Inflammatory macrophage (primary cell): ENCODE data around the gene GRK2.

ENCODE experiments used
- DNase-seq, 2 donors: peaks; one replicate each; pipeline ENCODE4 v3.0.0-alpha.2; 2020 to 2022

GRK2 gene

DNA sequence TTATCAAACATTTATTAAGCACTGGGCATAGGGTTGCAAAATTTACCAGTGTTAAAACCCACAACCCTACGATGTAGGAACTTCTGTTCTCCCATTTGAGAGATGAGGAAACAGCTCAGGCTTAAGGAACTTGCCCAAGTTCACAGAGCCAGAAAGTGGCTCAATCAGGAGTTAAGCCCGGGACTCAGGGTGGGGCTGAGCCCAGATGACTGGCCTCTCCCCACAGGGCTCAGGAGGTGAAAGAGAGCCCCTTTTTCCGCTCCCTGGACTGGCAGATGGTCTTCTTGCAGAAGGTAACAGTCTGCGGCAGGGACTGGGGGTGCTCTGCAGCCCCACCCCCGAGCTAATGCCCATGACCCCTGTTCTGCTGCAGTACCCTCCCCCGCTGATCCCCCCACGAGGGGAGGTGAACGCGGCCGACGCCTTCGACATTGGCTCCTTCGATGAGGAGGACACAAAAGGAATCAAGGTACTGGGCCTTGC, 17.2 kb downstream of the GRK2 start:
- DNase-seq, result peak; percentile 96 to 98

DNA sequence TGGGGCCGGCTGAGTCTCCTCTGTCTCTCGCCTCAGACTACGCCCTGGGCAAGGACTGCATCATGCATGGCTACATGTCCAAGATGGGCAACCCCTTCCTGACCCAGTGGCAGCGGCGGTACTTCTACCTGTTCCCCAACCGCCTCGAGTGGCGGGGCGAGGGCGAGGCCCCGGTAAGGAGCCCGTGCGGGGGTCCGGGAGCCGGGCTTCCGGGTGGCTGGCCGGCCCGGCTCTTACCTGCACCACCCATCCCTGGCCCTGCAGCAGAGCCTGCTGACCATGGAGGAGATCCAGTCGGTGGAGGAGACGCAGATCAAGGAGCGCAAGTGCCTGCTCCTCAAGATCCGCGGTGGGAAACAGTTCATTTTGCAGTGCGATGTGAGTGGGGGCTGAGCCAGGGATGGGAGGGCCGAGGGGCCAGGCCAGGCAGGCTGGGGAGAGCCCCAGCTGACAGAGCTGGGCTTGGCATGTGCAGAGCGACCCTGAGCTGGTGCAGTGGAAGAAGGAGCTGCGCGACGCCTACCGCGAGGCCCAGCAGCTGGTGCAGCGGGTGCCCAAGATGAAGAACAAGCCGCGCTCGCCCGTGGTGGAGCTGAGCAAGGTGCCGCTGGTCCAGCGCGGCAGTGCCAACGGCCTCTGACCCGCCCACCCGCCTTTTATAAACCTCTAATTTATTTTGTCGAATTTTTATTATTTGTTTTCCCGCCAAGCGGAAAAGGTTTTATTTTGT, 18.7 kb downstream of the GRK2 start:
- DNase-seq, result no peak

DNA sequence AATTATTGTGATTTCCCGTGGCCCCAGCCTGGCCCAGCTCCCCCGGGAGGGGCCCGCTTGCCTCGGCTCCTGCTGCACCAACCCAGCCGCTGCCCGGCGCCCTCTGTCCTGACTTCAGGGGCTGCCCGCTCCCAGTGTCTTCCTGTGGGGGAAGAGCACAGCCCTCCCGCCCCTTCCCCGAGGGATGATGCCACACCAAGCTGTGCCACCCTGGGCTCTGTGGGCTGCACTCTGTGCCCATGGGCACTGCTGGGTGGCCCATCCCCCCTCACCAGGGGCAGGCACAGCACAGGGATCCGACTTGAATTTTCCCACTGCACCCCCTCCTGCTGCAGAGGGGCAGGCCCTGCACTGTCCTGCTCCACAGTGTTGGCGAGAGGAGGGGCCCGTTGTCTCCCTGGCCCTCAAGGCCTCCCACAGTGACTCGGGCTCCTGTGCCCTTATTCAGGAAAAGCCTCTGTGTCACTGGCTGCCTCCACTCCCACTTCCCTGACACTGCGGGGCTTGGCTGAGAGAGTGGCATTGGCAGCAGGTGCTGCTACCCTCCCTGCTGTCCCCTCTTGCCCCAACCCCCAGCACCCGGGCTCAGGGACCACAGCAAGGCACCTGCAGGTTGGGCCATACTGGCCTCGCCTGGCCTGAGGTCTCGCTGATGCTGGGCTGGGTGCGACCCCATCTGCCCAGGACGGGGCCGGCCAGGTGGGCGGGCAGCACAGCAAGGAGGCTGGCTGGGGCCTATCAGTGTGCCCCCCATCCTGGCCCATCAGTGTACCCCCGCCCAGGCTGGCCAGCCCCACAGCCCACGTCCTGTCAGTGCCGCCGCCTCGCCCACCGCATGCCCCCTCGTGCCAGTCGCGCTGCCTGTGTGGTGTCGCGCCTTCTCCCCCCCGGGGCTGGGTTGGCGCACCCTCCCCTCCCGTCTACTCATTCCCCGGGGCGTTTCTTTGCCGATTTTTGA, 19.5 kb downstream of the GRK2 start:
- DNase-seq, result peak; percentile 31 to 49

DNA sequence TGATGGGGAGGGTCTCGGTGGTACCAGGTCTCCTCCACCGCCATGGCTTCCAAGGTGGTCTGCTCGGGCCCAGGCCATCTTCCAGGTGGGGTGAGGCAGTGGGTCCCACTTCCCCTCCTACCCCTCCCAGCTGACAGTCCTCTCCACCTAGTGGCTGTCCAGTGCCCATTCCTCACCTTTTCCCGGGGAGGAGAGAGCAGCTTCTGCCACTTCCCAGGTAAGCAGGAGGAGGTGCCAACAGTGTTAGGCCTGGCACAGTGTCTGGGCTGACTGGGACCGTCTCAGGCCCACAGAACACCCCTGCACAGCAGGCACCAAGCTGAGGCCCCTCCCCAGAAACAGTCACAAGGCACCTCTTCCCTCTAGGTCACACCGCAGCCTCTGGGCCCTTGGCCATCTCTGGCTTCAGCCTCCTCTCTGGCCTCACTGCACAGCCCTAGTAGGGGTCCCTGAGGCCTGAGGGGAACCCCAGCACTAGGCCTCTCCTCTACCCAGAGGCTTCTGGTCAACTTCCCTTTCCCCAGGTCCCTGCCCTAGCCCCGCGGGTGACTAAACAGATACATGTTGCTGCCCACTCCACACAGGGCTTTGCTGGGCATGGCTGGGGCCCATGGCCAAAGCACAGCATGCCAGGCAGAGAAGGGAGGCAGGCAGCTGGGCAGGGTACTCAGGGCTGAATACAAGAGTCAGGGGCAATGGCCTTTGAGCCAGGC, 20.5 kb downstream of the GRK2 start:
- peak; percentile 81 to 87 for DNase-seq

DNA sequence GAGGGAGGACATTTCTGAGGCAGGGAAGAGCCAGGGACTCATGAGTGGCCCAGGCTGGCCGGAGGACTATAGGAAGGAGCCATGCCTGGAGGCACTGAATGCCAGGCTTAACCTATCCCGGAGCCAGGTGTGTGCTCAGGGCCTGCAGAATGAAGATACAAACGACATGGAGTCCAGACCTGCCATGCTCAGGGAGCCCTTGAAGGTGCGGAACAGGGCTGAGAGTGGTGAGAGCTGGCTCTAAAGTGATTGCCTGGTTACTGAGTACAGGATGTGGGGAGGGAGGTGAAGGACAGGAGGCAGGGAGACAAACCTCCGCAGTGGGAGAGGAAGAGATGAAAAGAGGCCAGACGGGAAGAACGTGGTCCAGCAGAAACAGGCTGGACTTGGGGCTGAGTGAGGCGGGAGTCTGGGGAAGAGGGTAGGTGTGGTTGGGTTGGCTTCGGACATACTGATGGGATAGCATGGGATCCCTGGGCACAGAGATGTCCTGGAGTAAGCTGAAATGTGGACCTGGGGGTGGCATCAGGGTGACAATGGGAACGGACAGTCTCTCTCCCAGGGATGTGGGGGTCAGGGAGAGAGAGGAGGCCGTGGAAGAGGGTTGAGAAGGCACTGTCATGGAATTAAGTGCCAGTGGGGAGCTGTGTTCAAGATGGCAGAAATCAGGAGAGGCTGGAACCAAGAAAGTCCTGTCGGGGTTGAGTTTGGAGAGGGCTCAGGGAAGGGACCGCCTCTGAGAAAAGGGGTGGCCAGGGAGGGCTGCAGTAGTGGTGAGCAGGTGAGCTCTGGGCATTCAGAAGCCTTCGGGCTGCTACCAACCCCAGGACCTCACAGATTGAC, 21.3 kb downstream of the GRK2 start:
- no peak for DNase-seq

DNA sequence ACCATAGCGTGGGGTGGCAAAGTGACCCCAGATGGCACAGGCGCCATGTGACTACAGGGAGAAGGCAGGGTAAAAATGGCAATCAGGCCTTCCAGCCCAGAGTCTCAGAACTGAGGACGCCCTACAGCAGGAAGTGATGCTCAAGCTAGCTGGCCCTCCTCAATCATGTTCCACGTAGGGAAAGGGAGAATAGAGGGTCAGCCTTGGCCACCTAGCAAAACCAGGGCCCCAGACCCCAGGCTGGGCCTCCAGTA, 21.9 kb downstream of the GRK2 start:
- DNase-seq, result no peak

DNA sequence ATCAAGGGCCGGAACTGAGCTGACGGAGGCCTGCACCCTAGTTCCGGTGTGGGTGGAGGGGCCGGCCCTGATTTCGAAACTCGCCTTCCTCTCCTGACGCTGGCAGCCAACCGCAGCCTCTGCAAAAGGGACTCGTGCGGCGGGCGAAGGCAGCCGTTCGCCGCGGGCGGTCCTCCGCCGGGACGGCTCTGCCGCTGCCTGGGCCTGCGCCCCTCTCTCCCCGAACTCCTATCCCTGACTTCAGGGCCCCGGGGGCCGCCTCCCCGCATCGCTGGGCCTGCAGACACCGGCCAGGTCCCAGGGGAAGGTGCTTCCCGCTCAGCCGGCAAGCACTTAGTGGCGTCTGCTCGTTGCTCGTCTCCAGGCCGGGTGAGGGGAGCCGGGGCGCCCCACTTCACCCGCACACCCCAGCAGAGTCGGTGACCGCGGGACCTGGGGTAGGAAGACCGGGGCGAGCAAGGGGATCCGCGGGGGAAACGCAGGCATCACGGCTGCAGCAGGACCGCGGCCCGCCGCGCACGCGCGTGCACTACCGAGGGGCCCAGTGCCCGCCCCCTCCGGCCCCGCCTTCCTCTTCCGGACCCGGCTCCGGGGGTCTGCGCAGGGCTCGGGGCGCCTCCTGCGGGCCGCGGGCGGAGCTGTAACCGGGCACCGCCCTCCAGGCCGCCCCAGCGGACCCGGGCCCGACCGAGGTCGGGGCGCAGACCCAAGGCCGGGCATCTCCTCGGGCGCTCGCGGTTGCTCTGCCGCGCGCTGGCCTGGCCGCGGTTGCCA, 22.4 kb downstream of the GRK2 start:
- peak; percentile 96 to 97 for DNase-seq

DNA sequence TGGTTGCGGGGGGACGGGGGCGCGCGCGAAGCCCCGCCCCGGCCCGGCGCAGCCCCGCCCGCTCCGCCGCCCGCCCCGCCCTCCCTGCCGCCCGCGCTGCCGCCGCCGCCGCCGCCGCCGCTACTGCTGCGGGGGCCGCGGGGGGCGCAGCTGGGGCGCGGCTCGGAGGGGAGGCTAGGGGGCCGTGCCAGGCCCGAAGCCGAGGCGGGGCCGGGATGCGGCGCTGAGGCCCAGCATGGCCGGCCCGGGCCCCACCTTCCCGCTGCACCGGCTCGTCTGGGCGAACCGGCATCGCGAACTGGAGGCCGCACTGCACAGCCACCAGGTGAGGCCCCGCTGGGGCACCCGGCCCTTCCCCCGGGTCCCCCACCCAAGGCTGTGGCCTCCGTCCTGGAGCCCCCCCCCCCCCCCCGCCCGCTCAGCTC, 23.0 kb downstream of the GRK2 start, which contains the start of gene ANKRD13D:
ANKRD13D (plus strand) TSS at position 78 of the 425 bp plus-strand sequence; CDS start at position 236, 158 bp downstream.
- no peak for DNase-seq

DNA sequence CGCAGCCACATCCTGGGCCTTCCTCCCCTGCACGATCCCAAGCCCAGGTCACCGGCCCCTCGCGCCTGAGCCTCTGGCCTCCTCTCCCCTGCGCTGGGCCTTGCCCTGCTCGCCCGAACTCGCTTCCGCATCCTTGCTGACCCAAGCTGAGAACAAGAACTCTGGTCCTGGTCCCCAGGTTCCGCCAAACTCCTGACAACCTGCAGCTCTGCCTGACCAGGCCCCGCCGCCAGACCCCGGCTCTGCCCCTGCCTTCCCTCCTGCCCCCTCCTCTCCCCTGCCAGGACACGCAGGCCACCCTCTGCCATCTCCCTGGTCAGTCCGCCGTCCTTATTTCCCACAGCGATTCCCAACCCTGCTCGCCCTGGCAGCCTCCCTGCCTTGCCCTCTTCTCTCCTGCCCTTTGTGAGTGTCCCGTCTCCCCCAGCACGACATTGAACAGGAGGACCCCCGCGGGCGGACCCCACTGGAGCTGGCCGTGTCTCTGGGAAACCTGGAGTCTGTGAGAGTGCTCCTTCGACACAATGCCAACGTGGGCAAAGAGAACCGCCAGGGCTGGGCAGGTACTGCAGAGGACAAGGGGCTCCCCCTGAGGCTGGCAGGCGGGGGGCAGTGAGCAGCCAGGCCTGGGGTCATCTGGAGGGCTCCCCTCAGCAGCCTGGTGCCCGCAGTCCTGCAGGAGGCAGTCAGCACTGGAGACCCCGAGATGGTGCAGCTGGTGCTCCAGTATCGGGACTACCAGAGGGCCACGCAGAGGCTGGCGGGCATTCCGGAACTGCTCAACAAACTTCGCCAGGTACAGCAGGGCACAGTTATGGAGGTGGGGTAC, 23.6 kb downstream of the GRK2 start:
- DNase-seq, result peak; percentile 28 to 48

DNA sequence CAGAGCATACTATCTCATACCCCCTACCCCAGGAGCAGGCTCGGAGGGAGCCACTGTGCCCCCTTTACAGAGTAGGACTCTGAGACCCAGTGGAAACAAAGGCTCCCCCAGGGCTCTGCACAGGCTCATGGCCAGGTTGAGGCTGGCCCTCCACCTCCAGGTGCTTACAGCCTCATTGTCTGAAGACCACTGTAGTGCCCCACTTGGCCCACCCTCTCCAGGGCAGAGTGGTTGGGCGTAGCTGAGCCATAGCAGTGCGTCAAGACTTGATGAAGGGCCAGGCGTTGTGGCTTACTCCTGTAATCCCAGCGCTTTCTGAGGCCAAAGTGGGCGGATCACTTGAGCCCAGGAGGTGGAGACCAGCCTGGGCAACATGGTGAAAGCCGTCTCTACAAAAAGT, 24.5 kb downstream of the GRK2 start:
- DNase-seq, result no peak

DNA sequence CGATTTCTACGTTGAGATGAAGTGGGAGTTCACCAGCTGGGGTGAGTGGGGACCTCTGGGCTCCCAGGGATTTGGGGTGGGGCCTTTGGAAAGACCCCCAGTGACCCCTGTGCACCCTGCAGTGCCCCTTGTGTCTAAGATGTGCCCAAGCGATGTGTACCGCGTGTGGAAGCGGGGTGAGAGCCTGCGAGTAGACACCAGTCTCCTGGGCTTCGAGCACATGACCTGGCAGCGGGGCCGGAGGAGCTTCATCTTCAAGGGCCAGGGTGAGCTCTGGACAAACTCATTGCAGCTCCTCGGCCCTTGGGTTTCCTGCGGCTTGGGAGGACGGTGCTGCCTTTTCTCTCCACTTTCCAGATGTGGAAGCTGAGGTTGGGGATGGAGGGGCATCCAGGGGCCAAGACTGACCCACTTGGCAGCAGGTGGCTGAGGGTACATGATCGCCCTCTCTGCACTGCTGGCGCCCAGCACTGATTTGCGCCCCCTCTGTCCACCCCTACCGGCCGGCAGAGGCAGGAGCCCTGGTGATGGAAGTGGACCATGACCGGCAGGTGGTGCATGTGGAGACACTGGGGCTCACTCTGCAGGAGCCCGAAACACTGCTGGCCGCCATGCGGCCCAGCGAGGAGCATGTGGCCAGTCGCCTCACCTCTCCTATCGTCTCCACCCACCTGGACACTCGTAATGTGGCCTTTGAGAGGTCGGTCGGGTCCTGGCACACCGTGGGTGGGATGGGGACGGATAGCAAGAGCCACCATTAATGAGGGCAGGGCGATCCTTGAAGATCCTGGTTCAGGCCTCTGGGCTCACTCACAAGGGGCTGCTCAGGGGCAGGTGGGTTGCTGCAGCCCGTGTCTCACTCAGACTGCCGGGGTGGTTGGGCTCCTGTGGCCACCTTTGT, 25.5 kb downstream of the GRK2 start:
- no peak for DNase-seq

DNA sequence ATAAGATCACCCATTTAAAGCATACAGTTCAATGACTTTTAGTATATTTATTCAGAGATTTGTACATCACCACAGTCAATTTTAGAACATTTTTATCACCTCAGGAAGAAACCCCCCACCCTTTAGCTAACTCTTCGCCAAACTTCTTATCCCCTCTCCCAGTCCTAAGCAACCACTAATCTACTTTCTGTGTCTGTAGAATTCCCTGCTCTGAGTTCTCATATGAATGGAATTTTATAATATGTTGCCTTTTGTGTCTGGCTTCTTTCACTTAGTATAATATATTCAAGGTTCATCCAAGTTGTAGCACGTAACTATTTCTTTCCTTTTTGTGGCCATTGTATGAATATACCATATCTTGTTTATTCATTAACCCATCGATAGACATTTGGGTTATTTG, 26.4 kb downstream of the GRK2 start:
- DNase-seq, result no peak

DNA sequence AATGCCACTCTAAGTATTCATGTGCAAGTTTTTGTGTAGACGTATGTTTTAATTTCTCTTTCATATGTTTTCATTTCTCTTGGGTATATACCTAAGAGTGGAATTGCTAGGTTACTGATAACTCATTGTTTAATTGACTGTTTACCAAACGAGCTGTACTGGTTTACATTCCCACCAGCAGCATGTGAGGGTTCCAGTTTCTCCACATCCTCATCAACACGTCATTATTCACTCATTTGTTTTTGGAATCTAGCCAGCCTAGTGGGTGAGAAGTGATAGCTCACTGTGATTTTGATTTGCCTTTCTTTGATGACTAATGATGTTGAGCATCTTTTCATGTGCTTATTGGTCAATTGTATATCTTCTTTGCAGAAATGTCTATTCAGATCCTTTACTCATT, 26.8 kb downstream of the GRK2 start:
- DNase-seq, result peak; percentile 39 to 60

DNA sequence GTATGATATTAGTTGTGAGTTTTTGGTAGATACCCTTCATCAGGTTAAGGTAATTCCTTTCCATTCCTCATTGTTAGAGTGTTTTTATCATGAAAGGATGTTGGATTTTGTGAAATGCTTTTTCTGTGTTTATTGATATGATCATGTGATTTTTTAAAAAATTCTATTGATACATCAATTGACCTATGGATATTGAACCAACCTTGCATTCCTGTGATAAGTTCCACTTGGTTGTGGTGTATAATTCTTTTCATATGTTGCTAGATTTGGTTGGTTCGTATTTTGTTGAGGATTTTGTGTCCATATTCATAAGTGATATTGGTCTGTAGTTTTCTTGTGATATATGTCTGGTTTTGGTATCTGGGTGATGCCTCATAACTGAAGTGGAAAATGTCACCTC, 29.6 kb downstream of the GRK2 start:
- DNase-seq, result no peak

DNA sequence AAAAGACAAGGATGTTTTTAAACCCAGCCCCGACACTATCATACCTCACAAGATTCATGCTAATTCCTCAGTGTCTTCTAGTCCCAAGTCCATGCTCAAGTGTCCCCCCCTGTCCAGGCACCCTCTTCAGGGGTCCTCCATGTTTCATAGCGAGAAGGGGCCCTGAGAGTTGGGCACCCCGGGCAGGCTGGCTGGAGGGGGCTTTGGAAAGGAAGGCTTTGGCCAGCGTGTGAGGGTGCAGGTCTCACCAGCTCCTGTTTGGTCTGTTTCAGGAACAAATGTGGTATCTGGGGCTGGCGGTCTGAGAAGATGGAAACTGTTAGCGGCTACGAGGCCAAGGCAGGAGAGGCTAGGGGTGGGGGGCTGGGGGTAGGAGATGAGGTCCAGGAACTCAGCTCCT, 32.5 kb downstream of the GRK2 start:
- no peak for DNase-seq

DNA sequence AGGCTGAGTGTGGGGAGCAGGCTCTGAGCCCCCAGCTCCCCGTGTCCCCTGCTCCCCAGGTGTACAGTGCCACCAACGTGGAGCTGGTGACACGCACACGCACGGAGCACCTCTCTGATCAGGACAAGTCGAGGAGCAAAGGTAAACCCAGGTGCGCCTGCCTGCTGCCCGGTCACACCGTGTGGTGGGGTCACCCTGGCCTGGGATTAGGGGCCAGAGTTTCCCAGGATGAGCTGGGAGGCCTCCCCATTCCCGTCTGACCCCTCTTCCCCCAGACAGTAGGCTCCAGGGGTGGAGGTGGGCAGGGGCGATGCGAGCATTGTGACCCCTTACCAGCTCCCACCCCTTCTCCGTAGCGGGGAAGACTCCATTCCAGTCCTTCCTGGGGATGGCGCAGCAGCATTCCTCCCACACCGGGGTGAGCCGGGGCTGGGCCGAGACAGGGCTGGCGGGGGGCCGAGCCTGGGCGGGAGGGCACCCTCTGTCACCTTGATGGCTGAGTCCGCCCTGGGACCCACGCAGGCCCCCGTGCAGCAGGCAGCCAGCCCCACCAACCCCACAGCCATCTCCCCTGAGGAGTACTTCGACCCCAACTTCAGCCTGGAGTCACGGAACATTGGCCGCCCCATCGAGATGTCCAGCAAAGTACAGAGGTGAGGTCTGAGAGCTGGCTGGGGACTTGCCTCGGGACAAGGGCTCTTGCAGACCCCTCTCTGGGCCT, 33.4 kb downstream of the GRK2 start:
- DNase-seq, result no peak

DNA sequence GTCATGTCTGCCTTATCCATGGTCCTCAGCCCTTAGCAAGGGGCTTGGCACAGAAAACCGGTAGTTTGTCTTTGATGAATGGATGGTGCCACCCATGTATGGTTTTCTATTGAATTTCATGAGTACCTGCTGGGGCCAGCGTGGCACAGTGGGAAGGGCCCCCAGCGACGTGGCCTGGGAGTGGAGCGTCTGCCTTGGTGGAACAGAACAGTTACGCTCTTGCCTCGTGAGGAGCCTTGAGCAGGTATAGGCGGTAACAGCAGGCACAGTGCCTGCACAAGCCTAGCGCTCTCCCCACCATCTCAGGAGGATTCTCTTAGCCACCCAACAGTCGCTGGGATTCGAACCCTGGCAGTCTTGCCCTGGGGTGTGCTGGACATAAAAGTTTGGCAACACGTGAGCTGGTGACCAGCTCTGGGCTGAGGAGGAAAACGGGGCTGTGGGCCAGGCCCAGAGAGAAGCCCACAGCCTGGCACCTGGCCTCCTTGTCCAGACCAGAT, 34.0 kb downstream of the GRK2 start:
- DNase-seq, result no peak

DNA sequence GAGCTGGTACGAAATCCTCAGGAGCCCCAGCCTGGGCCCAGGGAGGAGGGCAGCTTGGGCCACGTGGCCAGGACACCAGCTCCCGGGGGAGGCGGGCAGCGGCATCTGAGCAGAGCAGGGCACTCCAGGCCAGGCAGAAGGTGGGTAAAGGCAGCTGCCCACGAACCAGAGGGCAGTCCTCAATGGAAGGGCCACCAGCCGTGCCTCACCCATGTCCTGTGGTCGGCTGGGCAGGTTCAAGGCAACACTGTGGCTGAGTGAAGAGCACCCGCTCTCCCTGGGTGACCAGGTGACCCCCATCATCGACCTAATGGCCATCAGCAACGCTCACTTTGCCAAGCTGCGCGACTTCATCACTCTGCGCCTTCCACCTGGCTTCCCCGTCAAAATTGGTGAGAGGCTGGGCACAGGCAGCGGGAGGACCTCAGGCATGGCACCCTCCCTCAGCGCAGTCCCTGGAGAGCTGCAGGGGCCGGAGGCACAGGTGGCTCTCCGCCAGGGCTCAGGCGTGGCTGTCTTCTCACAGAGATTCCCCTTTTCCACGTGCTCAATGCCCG, 34.6 kb downstream of the GRK2 start:
- DNase-seq, result no peak
